B cell (primary cell): ENCODE measurements around the gene NLGN4X. TPM values are rescaled to one million over a fixed set of nuclear protein-coding genes. Genes with fewer than 3 reads are reported as not detected.

ENCODE experiments used
- ATAC-seq: fragments of 200-7000 bp; cut with Tn5 transposase; one replicate; pipeline ENCODE4 v1.10.0; 2021; ENCODE audit warnings: low read depth, mild to moderate bottlenecking, moderate number of reproducible peaks, moderate library complexity
- CTCF ChIA-PET: fragments of 350-600 bp; sonication (Branson Sonifier 250); formaldehyde crosslinking; loops from one replicate; lab custom pipeline; 2021; ENCODE audit warnings: antibody characterized with exemption, inconsistent platforms; lab: Charles Lee
- POLR2A ChIA-PET: fragments of 350-600 bp; sonication (Branson Sonifier 250); formaldehyde crosslinking; loops from one replicate; lab custom pipeline; 2021; ENCODE audit warnings: antibody characterized with exemption; lab: Charles Lee
- DNase-seq: peaks from one replicate; pipeline ENCODE4 v3.0.0; 2013
- H2AFZ ChIP-seq: 2 replicates; pipeline ENCODE4 v1.6.1; 2012; ENCODE audit warnings: mild to moderate bottlenecking, low read depth, low read length; ENCODE audit not compliant: insufficient read depth, poor library complexity, severe bottlenecking
- H3K27ac ChIP-seq, 2 donors: 1 replicate in 1 of 2; 2 replicates in 1 of 2; pipeline ENCODE4 v1.5.1; 2012 to 2013; ENCODE audit warnings: low read length in 2 of 2, mild to moderate bottlenecking in 2 of 2, moderate library complexity in 1 of 2
- H3K27me3 ChIP-seq, 4 experiments: fragments of 200-600 bp in 1 of 4; sonication (generic) in 1 of 4; replicated peaks in 1 of 4; 1 replicate in 2 of 4; 2 replicates in 2 of 4; pipeline versions ENCODE4 v1.6.1 to v1.7.0; 2013 to 2016; ENCODE audit warnings: low read length in 3 of 4, mild to moderate bottlenecking in 2 of 4, mixed read lengths in 1 of 4, moderate library complexity in 1 of 4; ENCODE audit not compliant: insufficient read depth in 4 of 4, control insufficient read depth in 3 of 4; ENCODE audit errors: control extremely low read depth in 1 of 4
- H3K36me3 ChIP-seq, 2 experiments: replicated peaks in 1 of 2; 1 replicate in 1 of 2; 2 replicates in 1 of 2; pipeline versions ENCODE4 v1.6.1 to v1.7.1; 2013; ENCODE audit warnings: low read length in 1 of 2; ENCODE audit not compliant: insufficient read depth in 2 of 2, control insufficient read depth in 1 of 2; ENCODE audit errors: control extremely low read depth in 1 of 2, extremely low read depth in 1 of 2
- H3K4me1 ChIP-seq, 2 donors: fragments of 200-600 bp in 1 of 2; sonication (generic) in 1 of 2; 1 replicate in 1 of 2; 2 replicates in 1 of 2; pipeline versions ENCODE4 v1.5.1 to v1.6.1; 2013 to 2017; ENCODE audit warnings: low read length in 2 of 2; ENCODE audit not compliant: control insufficient read depth in 2 of 2, insufficient read depth in 2 of 2
- H3K4me2 ChIP-seq: replicated peaks from 2 replicates; pipeline ENCODE3; 2012; ENCODE audit warnings: mild to moderate bottlenecking, low read depth, low read length; ENCODE audit not compliant: poor library complexity, severe bottlenecking
- H3K4me3 ChIP-seq, 5 experiments: fragments of 200-600 bp in 1 of 5; sonication (generic) in 1 of 5; 1 replicate in 3 of 5; 2 replicates in 2 of 5; pipeline versions ENCODE4 v1.5.1 to v1.7.0; 2011 to 2016; ENCODE audit warnings: low read length in 4 of 5, mild to moderate bottlenecking in 4 of 5, low read depth in 2 of 5, control low read depth in 1 of 5, moderate library complexity in 1 of 5; ENCODE audit not compliant: insufficient read depth in 1 of 5; ENCODE audit errors: control extremely low read depth in 1 of 5, extremely low read depth in 1 of 5
- H3K79me2 ChIP-seq: fragments of 200-600 bp; sonication (generic); one replicate; pipeline ENCODE4 v1.6.0; 2016; ENCODE audit warnings: low read length; ENCODE audit not compliant: control insufficient read depth, insufficient read depth
- H3K9ac ChIP-seq: fragments of 200-600 bp; sonication (generic); 2 replicates; pipeline ENCODE4 v1.6.1; 2017; ENCODE audit warnings: mild to moderate bottlenecking, low read length, moderate library complexity
- H3K9me3 ChIP-seq, 3 donors: one replicate each; pipeline versions ENCODE4 v1.6.1 to v1.7.1; 2013; ENCODE audit warnings: low read length in 2 of 3; ENCODE audit not compliant: control insufficient read depth in 2 of 3, insufficient read depth in 1 of 3; ENCODE audit errors: control extremely low read depth in 1 of 3
- H4K20me1 ChIP-seq: 2 replicates; pipeline ENCODE4 v1.6.0; 2012; ENCODE audit warnings: mild to moderate bottlenecking, low read length; ENCODE audit not compliant: insufficient read depth, control insufficient read depth, poor library complexity, severe bottlenecking
- H3K27ac Mint-ChIP-seq: one replicate; pipeline ENCODE4 v1.8.0; 2021; ENCODE audit warnings: mixed read lengths
- H3K27me3 Mint-ChIP-seq: one replicate; pipeline ENCODE4 v1.8.0; 2021; ENCODE audit warnings: mixed read lengths
- H3K4me1 Mint-ChIP-seq: one replicate; pipeline ENCODE4 v1.8.0; 2021; ENCODE audit warnings: mixed read lengths
- H3K4me3 Mint-ChIP-seq: one replicate; pipeline ENCODE4 v1.8.0; 2021; ENCODE audit warnings: mixed read lengths
- H3K9me3 Mint-ChIP-seq: one replicate; pipeline ENCODE4 v1.8.0; 2022; ENCODE audit warnings: mixed read lengths; ENCODE audit not compliant: insufficient read depth
- EZH2 ChIP-seq: IDR thresholded peaks from 2 replicates; pipeline ENCODE4 v1.6.1; 2012; ENCODE audit warnings: borderline replicate concordance, low read depth, mild to moderate bottlenecking, moderate library complexity, low read length; ENCODE audit not compliant: insufficient read depth, poor library complexity, severe bottlenecking
- WGBS: methylation state at CpG from one replicate; pipeline ENCODE4 v1.1.5; 2013; ENCODE audit warnings: missing lambda C conversion rate; ENCODE audit not compliant: insufficient coverage; 5-methylcytosine and 5-hydroxymethylcytosine counted together
- intact Hi-C: fragments of 100-400 bp; cut with micrococcal nuclease; formaldehyde crosslinking; loops from one replicate; pipeline ENCODE4 v1.10.0; 2022
- polyA plus RNA-seq: library from polyadenylated mRNA; depleted of rRNA; stranded (reverse); fragments of >200 nt; gene quantifications from 2 replicates; pipeline ENCODE4 v1.2.3, GENCODE V29; 2012
- total RNA-seq, 2 donors: library from RNA; stranded (reverse); fragments of 120-200 nt in 1 of 2; gene quantifications; 1 replicate in 1 of 2; 2 replicates in 1 of 2; pipeline versions ENCODE4 v1.2.3 to v1.2.4, GENCODE V29; 2013 to 2022
- TF ChIP-seq, protein P1 (sequence below): fragments of 200-600 bp; IDR thresholded peaks from one replicate; pipeline ENCODE4 v1.8.0; 2022; ENCODE audit warnings: antibody characterized with exemption, mild to moderate bottlenecking

NLGN4X gene
- total and polyA plus RNA-seq, 2 donors (not counting 1 experiment from before 2014, with no cell fraction given) = 0.09 to 0.34 TPM

GRCh38 chrX:6095469-6095868 is 133.2 kb downstream of the NLGN4X start:
- no peak overlapping the region for H3K4me3 ChIP-seq
- H3K9me3 ChIP-seq = no peaks in the 10 kb centered on the region
- no peaks in the 10 kb centered on the region for H3K9me3 Mint-ChIP-seq
- H4K20me1 ChIP-seq = no peaks in the 10 kb centered on the region
- DNase-seq (no peak), ATAC-seq (no peak)
- H3K27ac Mint-ChIP-seq = no peak overlapping the region
- H3K79me2 ChIP-seq = no peaks in the 10 kb centered on the region
- no peak overlapping the region for H3K27ac ChIP-seq
- no peak for TF ChIP-seq EZH2
- TF ChIP-seq, protein P1, sequence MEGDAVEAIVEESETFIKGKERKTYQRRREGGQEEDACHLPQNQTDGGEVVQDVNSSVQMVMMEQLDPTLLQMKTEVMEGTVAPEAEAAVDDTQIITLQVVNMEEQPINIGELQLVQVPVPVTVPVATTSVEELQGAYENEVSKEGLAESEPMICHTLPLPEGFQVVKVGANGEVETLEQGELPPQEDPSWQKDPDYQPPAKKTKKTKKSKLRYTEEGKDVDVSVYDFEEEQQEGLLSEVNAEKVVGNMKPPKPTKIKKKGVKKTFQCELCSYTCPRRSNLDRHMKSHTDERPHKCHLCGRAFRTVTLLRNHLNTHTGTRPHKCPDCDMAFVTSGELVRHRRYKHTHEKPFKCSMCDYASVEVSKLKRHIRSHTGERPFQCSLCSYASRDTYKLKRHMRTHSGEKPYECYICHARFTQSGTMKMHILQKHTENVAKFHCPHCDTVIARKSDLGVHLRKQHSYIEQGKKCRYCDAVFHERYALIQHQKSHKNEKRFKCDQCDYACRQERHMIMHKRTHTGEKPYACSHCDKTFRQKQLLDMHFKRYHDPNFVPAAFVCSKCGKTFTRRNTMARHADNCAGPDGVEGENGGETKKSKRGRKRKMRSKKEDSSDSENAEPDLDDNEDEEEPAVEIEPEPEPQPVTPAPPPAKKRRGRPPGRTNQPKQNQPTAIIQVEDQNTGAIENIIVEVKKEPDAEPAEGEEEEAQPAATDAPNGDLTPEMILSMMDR = no peak
- H3K4me1 ChIP-seq = no peaks in the 10 kb centered on the region
- no peak overlapping the region for H3K4me2 ChIP-seq
- intact Hi-C loops = no loop called here
- H2AFZ ChIP-seq = no peak overlapping the region
- H3K36me3 ChIP-seq = no peaks in the 10 kb centered on the region
- H3K4me1 Mint-ChIP-seq = no peaks in the 10 kb centered on the region
- no peak overlapping the region for H3K9ac ChIP-seq
- H3K27me3 Mint-ChIP-seq = no peaks in the 10 kb centered on the region
- POLR2A ChIA-PET = no interaction called here
- no peaks in the 10 kb centered on the region for H3K27me3 ChIP-seq
- CTCF ChIA-PET = no interaction called here
- no peak overlapping the region for H3K4me3 Mint-ChIP-seq
- no CpG with 5 or more reads among the region's 5 CpGs for WGBS

DNA sequence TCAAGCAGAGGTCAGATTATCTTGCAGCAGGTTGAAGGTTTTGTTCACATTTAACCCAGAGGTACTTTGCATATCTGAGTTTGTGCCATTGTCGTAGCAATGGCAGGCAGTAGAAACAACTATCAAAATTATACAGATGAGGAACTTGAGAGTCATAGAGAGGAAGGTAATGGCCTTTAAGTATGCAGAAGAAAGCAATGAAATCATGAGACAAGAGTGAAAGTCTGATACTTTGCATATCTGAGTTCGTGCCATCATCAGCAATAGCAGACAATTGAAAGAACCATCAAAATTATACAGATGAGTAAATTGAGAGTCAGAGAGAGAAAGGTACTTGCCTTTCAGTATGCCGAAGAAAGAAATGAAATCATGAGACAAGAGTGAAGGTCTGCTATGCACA is 154.1 kb downstream of the NLGN4X start:
- Mint-ChIP-seq H3K27ac (no peak overlapping the region), H3K4me3 (no peak overlapping the region), H3K9me3 (no peaks in the 10 kb centered on the region), H3K4me1 (no peaks in the 10 kb centered on the region), H3K27me3 (no peaks in the 10 kb centered on the region)
- intact Hi-C loops = no loop called here
- Histone ChIP-seq H3K9me3 (no peaks in the 10 kb centered on the region), H3K4me3 (no peak overlapping the region), H3K4me2 (no peak overlapping the region), H2AFZ (no peak overlapping the region), H3K27me3 (no peaks in the 10 kb centered on the region), H4K20me1 (no peaks in the 10 kb centered on the region), H3K4me1 (no peaks in the 10 kb centered on the region), H3K36me3 (no peaks in the 10 kb centered on the region), H3K9ac (no peak overlapping the region), H3K79me2 (no peaks in the 10 kb centered on the region), H3K27ac (no peak overlapping the region)
- WGBS = no CpG with 5 or more reads among the region's 3 CpGs
- no peak for ATAC-seq
- TF ChIP-seq, protein P1 = no peak
- TF ChIP-seq EZH2 = no peak
- POLR2A ChIA-PET = no interaction called here
- CTCF ChIA-PET = no interaction called here
- no peak for DNase-seq
